GM20431 (cell line): Measurements from ENCODE around the gene GABRB1.

Source experiments
- in situ Hi-C: fragments of 300-500 bp; cut with MseI, MboI; formaldehyde crosslinking; loops from one replicate; pipeline ENCODE4 v1.15.0; 2020; ENCODE audit warnings: low sequenced_read_pairs; ENCODE audit not compliant: unreplicated experiment

Gene GABRB1

DNA sequence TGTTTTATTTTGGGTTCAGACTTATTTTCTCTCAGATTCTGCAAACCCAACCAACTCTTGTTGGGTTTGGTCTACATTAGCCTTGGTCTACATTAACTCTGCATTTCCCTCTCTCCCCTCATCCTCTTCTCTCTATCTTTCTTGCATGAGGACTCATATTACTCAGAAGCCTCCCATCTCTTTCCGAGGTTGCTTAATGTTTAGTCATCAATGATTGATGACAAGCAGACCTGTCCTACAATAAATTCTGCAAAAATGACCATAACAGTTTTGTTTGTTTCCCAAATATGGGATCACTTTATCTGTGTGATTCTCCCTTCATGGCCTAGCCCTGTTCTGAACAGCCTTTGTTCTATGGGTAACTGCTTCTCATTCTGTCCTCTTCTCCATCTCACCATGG is 75.2 kb downstream of the GABRB1 start:
- in situ Hi-C loops = loop anchor here (25.0 kb wide), 1 partner anchor 169 kb away; no protein-coding TSS in a partner anchor

DNA sequence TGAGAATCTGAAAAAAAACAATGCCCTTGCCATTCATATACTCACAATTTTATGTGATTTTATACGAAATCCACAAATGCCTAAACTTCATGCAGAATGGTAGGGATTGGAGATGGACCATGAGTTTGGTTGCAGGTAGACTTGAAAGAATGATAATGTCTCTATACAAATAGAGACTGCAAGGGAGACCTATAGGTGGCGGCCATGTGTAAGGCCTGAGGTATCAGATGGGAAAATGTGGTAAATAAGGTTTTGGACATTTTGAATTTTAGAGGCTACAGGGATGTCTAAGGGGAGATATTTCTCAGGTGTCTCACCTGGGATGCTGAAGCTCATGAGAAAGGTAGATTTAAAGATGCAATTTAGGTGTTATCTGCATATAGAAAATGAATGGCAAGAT is 78.0 kb downstream of the GABRB1 start:
- in situ Hi-C loops = loop anchor here (25.0 kb wide), 1 partner anchor 172 kb away; no protein-coding TSS in a partner anchor

DNA sequence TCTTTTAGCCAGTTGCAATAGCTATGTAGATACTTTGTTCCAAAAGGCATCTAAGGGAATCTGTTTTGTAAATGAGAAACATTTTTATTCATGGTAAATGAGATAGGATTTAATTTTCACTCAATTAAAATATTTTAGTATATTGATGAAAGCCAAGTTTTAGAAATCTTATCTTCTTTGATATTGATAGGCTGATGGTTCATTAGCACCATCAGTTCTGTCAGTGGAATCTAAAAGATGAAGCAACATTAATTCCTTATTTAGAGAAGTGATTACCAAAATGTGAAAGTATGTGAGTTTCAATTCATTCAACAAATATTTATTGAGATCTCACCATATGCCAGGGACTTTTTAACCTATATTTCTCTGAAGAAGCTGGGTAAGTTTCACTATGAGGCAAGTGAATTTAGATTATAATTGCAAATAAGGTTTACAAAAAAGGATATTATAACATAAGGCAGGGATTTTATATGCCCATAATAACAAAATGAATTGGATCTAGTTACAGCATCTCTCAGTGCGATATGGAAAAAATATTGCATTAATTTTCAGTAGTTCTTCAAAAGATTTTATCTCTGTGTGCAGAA is 79.3 kb downstream of the GABRB1 start:
- in situ Hi-C loops = loop anchor here (25.0 kb wide), 1 partner anchor 173 kb away; no protein-coding TSS in a partner anchor

DNA sequence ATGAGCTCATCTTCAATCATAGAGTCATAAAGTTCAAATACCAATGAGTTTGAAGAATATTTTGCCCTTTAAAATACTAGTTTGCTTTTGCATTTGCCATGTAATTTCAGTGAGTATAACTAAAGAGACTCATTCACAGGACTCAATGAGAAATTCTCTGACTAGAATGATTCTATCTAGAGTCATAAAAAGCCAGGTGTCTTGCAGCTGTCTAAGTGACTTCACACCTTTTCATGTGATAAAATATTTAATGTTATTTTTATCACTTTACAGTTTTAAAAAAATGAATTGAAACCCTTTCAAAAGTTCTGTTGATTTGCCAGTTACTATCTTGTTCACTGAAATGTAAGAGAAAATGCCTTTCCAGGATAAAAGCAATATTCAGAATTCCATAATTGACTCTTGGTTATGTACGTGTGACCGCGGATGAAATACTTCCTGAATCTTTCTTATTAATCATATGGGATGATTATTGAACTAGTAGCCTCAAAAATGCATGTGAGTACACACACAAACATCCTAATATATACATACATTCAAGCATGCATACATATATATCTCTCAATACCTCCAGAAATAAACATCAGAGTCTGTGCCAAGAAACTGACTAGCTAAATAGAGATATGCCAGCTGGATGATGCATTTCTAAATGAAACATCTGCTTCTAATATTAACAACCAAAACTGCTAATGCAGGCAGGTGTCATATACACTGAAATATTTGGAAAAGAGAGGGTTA is 87.0 kb downstream of the GABRB1 start:
- in situ Hi-C loops = loop anchor here (25.0 kb wide), 1 partner anchor 181 kb away; no protein-coding TSS in a partner anchor

DNA sequence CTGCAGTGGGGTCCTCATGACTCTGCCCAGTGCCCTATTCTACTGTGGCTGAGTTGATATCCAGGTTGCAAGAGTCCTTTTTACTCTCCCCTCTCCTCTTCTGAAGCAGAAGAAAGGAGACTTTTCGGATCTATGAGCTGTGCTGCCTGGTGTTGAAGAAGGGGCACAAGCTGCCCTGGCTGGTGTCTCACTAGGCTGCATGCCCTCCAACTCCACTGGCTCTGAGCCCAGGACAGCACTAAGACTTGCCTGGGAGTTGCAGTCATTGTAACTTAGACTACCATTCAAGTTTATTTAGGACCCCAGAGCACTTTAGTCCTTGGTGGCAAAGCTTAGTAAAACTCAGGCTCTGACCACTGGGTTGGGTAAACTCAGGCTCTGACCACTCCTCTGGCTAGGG is 89.4 kb downstream of the GABRB1 start:
- in situ Hi-C loops = loop anchor here (25.0 kb wide), 1 partner anchor 183 kb away; no protein-coding TSS in a partner anchor

DNA sequence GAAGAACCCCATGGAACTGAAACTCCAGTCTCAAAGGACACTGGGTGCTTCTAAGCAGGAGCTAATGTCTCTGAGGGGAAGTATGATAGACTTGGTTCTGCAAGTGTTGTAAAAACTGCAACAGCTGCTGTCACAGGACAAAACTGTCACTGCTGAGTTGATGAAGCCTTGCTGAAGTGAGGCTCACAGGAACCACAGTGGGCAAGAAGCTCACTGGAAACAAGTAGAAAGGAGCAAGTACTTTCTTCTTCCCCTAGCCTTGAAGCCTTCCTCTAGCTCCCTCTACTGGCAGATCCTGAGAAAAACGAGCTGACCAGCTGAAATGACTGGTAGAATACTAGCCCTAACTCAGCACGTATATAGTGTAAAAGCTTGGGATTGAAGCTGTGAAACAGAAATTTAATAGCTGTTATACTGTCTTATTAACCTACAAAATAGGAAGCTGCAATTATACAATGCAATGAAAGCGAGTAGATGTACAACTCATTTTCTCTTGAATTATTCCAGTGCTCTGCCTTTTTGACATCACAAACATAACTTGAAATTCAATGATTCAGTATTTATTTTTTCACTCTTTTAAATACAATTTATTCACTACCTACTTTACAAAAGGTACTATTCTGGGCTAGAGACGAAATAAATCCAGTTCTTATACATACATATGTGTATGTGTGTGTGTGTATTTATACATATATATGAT is 91.4 kb downstream of the GABRB1 start:
- in situ Hi-C loops = loop anchor here (25.0 kb wide), 1 partner anchor 185 kb away; no protein-coding TSS in a partner anchor

DNA sequence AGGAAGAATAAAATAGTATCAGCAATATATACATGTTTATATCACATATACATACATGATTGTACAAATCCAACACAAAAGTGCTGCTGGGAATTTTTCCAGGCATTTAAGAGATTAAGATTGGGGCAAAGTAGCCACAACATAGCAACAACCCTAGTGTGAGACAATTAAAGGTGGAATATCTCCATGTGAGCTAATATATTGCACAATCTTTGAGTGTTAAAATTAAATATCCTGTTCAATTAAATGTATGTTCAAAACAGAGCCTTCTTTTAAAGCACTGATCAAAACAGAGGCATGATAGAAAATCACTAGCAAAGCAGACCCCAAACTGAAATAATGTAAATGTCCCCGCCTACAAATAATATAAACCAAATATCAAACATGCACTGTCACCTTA is 97.6 kb downstream of the GABRB1 start:
- in situ Hi-C loops = no loop called here

DNA sequence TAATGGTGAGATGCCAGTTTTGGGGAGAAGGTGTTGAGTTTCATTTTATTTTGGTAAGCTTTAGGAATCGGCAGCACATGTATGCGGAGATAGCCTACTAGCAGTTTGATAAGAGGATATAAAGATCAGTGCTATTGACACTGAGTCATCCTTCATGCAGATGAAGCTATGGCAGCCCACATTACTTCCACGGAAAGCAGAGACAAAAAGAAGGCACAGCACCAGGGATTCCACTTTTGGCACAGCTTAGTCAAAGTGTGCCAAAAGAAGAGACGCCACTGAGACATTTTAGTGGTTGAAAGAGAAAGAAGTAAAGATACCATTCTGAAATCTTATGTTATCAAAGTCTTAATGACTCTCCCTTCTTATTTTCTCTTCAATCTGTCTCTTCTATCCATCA is 103.8 kb downstream of the GABRB1 start:
- in situ Hi-C loops = no loop called here

DNA sequence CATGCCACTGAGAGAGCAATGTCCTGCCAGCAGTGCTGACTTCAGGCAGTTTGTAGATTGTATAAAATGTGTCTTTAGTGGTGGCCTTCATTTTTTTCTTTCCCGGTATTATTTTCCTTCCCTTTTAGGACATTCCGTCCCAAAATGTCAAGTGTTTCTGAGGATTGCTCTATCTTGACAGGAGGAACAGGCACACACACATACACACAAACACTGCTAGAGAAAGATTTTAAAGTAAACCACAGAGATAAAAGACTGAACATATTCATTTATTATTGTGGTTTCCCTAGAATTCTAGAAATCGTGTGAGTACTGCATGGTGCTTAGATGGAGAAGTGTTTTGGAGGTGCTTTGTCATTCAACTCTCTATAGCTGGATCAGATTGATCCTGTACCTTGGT is 111.9 kb downstream of the GABRB1 start:
- in situ Hi-C loops = no loop called here

DNA sequence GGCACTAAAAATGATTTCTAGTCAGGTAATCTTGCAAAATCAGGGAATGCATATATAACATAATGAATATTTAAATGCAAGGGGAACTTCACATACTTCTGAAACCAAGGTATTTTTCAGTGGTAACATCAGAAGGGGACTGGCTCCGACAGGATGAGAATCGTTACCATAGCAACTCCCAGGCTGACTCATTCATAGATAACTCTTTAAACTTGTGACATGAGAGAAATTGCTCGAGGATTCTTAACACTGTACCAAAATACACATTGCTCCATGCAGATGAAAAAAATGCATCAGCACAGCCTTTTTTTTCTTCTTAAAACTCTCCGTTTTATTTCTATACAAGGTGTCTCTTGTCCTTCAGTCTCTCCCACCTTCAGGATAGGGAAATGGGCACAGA is 114.3 kb downstream of the GABRB1 start:
- in situ Hi-C loops = no loop called here

DNA sequence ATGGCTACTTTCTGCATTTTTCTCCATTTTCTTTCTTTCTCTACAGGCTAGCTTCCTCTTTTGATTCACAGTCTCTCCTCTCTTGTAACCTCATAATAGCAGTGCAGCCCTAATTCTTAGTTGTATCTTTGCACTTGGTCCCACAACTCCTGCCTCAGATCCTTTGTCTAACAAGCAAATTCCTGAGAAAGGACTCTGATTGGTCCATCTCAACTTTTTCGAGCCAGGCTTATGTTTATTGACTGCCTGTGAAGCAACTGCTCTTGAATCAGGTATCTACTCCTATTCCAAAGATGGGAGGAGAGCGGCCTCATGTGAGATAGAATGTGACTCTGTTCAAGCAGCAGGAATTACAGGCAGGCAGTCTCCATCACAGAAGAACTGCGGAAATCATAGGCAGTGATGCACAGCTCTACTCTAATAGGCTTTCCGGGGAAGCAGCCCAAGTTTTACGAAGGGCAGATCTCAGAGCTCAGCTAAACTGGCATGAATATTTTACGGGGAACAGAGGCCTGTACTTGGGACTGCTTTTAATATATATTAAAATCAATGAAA is 123.5 kb downstream of the GABRB1 start:
- in situ Hi-C loops = no loop called here

DNA sequence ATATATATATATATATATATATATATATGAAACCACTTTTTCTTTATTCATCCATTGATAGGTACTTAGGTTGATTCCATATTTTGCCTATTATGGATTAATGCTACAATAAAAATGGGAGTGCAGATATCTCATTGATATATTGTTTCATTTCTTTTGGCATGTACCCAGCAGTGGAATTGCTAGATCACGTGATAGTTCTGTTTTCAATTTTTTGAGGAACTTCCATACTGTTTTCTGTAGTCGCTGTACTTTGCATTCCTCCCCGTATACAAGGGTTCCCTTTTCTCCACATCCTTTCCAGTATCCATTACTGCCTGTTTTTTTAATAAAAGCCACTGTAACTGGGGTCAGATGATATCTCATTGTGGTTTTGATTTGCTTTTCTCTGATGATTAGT is 124.6 kb downstream of the GABRB1 start:
- in situ Hi-C loops = no loop called here

DNA sequence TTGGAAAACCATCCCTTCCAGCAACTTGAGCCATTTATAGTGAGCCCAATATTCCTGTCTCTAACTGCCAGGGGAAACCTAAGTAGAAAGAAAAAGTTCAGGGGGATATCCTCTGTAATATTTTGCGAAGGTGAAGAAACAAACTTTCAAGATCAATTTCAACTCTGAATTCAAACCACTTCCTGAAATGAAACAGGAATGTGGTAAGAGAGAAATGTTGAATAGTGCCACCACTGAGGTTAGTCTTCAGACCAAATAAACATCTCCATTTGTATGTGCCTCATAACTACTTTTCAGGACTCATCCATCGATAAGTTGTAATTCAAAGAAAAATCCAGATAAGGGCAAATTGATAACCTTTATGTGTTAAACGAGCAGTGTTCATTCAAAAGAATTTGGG is 128.7 kb downstream of the GABRB1 start:
- in situ Hi-C loops = no loop called here

DNA sequence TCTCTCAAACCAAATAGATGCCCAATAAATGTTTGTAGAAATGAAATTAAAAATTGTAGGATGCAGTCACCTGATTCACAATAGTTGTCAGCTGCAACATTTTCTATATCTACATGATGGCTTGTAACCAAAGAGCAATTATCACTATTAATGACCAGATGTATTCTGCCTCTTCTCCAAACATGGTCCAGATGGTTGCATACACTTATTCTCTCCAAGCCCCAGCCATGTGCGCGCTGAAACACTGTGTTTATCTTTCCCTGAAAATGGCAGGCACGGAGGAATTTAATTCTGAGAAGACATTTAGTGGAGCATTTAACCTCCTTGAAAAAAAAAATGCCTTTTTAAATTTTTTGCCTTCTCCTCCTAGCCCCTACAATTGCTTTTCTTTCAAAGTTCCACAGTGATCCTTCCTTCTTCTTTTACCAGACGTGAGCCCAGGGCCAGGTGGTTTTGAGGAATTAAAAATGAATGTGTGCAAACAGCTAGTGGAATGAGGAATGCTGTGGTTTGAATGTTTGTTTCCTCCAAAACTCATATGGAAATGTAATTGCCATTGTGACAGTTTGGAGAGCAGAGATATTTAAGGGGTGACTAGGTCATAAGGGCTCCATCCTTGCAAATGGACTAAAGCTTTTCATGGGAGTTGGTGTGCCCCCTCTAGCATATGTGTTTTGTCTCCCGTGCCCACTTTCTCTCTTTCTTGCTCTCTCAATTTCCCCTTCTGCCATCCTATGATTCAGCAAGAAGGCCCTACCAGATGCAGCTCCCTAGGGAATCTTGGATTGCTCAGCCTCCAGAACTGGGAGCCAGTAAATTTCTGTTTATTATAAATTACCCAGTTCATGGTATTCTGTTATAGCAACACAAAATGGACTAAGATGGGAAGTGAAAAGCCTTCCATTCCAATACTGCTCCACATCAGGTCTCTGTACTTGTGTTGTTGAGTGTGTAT is 136.0 kb downstream of the GABRB1 start:
- in situ Hi-C loops = no loop called here

DNA sequence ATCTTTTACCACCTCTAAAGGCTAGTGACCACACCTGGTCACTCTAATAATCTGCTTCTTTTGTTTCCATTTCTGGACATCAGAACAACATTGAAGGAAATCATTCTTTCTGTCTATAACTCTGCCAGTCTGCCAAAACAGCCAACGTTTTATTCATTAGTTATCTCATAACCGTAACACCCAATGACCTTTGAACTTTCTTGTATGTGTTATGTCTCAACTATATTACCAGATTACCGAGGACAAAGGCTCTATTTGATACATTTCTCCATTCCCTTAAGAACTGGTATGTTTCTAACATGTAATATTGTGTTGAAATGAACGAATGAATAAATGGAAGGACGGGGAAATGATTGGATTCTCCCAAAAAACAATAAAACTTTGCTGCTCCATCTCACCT is 152.7 kb downstream of the GABRB1 start:
- in situ Hi-C loops = no loop called here

DNA sequence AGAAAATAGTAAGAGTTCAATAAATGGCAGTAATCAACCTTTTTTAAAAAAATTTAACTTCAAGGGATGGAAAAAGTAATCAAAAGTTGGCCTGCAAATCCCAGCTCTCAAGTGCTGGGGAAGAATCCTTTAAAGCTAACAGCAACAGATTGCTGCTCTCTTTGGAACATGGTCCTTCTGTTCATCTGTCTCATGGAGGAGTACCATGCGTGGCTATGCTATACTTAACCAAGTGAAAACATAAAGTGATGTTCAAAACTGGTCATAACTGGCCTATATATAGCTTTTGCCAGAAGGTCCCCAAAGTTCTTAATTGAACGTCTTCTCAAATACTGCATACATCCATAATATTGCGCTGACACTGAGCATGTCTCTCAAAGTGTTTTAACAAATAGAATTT is 154.4 kb downstream of the GABRB1 start:
- in situ Hi-C loops = no loop called here

DNA sequence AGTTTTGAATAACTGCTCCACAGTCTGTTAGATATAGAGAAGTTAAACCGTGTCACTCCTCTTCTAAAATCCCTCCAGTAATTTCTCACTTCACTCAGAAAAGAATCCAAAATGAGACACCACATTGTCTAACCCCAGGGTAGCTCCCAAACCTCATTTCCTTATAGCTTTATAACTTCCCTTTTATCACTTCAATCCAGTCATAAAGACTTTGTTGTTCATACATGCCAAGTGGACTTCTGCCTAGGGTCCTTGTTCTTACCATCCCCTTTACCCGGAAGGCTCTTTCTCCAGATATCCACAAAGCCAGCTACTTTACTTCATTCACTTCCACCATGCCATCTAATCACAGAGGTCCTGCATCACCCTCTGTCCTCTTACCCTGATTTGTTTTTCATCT is 156.2 kb downstream of the GABRB1 start:
- in situ Hi-C loops = no loop called here

DNA sequence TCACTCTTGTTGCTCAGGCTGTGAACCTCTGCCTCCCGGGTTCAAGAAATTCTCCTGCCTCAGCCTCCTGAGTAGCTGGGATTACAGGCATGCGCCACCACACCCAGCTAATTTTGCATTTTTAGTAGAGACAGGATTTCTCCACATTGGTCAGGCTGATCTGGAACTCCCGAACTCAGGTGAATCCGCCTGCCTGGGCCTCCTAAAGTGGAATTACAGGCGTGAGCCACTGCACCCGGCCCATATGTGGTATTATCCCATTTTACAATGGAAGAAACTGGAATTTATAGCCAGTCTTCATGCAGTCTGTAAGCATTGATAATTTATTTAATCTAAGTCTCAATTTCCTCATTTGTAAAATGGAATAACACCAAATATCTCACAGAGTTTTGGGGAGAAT is 161.8 kb downstream of the GABRB1 start:
- in situ Hi-C loops = no loop called here

DNA sequence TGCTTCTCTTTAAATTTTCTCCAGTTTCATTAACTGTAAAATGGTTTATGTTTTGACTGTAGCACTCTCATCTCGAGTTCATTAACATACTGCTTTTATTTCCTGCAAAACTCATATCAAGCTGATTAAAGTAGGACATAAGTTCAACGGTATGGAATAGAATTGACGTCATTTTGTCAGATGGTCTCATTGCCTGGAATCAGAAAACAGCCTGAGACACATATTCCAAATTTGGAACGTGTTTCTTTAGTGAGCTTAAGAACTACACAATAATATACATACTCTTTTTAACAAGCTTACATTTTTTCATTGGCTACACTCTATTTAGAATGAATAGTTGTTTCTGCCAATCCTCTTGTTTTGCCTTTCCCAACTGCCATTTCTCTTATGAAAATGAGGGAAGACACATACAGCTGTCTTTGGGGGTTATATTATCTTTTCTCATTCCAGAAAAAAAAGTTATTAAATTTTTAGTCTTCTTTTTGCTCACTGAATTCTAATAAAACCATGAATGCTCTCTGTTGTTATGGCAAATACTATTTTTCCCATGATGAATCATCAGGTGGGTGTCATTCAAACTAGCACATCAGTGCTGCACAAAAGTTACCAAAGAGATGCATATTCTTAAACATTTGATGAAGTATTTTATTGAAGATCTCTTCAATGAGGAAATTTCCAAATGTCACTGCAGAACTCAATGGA is 162.8 kb downstream of the GABRB1 start:
- in situ Hi-C loops = no loop called here
